Left ventricle myocardium inferior (tissue), 1 donor: ENCODE data around the gene WTAP. TPM values are rescaled to one million over a fixed set of nuclear protein-coding genes. Genes with fewer than 3 reads are reported as not detected.
A peak's percentile ranks its signal among the peaks of the same experiment; 100 is the strongest.
"Not testable (repeated sequence)": the region's sequence is repeated elsewhere in the genome, so short reads cannot be mapped to it uniquely, and the experiment has no call there.

Experiments used
- DNase-seq: peaks from one replicate; pipeline ENCODE4 v3.0.0-alpha.2; 2020
- H3K27ac ChIP-seq: fragments of 200-600 bp; replicated peaks from 2 replicates; pipeline ENCODE4 v1.8.0; 2021
- H3K27me3 ChIP-seq: fragments of 200-600 bp; 2 replicates; pipeline ENCODE4 v1.8.0; 2021; ENCODE audit warnings: low read depth
- H3K36me3 ChIP-seq: fragments of 200-600 bp; 2 replicates; pipeline ENCODE4 v1.8.0; 2021
- H3K4me1 ChIP-seq: fragments of 200-600 bp; 2 replicates; pipeline ENCODE4 v1.8.0; 2021
- H3K4me3 ChIP-seq: fragments of 200-600 bp; 2 replicates; pipeline ENCODE4 v1.8.0; 2021; ENCODE audit warnings: mild to moderate bottlenecking, moderate library complexity
- H3K9me3 ChIP-seq: fragments of 200-600 bp; replicated peaks from 2 replicates; pipeline ENCODE4 v1.8.0; 2021
- intact Hi-C: fragments of 100-400 bp; cut with micrococcal nuclease; formaldehyde crosslinking; loops from one replicate; pipeline ENCODE4 v1.11.0; 2022
- total RNA-seq: library from RNA; stranded (reverse); fragmentation: NEBNext Ultra II Directional; extraction: Animal tissue kit (Norgen Biotek cat#: 25700); gene quantifications from one replicate; pipeline ENCODE4 v1.2.1, GENCODE V29; 2021
- TF ChIP-seq, protein P1 (sequence below): fragments of 200-600 bp; IDR thresholded peaks from 2 replicates; pipeline ENCODE4 v1.8.0; 2021; ENCODE audit warnings: antibody characterized with exemption, mild to moderate bottlenecking, borderline replicate concordance
- donor health status: DM: no; HTN: yes; CAD: no; lungs with severe emphysema.

WTAP gene
- total RNA-seq, 1 donor from 2014 or later, result 47.5 TPM

DNA sequence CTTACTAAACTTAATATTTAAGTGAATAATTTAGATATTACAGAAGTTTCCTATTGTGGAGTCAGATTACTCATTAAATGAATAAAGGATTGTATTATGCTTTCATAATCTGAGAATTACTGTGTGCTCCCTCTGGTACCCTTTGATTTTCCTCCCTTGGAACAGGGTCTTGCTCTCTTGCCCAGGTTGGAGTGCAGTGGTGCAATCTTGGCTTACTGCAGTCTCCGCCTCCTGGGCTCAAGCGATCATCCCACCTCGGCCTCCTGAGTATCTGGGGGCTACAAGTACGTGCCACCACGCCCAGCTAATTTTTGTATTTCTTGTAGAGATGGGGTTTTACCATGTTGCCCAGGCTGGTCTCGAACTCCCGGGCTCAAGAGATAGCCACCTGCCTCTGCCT lies 9.6 kb downstream of the WTAP start:
- H3K36me3 ChIP-seq, result peaks cover 21% of the 10 kb centered on the region
- no peaks in the 10 kb centered on the region for H3K9me3 ChIP-seq
- intact Hi-C loops, result no loop called here
- H3K4me3 ChIP-seq, result no peak overlapping the region
- no peak for DNase-seq
- H3K27me3 ChIP-seq, result no peaks in the 10 kb centered on the region
- peaks cover 70% of the 10 kb centered on the region for H3K4me1 ChIP-seq
- H3K27ac ChIP-seq, result no peak overlapping the region
- TF ChIP-seq, protein P1, sequence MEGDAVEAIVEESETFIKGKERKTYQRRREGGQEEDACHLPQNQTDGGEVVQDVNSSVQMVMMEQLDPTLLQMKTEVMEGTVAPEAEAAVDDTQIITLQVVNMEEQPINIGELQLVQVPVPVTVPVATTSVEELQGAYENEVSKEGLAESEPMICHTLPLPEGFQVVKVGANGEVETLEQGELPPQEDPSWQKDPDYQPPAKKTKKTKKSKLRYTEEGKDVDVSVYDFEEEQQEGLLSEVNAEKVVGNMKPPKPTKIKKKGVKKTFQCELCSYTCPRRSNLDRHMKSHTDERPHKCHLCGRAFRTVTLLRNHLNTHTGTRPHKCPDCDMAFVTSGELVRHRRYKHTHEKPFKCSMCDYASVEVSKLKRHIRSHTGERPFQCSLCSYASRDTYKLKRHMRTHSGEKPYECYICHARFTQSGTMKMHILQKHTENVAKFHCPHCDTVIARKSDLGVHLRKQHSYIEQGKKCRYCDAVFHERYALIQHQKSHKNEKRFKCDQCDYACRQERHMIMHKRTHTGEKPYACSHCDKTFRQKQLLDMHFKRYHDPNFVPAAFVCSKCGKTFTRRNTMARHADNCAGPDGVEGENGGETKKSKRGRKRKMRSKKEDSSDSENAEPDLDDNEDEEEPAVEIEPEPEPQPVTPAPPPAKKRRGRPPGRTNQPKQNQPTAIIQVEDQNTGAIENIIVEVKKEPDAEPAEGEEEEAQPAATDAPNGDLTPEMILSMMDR, result no peak

DNA sequence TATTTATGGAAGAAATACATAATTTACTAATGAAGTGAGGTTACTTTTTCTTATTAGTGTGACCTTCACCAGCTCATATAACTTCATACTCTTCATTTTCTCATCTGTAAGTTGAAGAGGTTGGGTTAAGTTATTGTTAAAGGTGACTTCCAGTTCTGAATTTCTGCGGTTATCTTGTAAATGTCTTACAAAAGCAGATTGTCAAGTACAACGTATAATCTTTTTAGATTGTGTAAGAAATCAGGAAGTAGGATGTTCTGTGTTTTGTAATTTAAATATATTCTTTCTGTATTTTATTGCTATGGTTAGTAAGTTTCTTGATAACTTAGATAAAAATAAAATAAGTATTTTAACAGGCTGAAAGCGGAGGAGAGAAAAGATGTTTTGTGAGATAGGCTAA lies 12.0 kb downstream of the WTAP start:
- TF ChIP-seq, protein P1, result no peak
- Histone ChIP-seq H3K4me1 (peaks cover 47% of the 10 kb centered on the region), H3K9me3 (no peaks in the 10 kb centered on the region), H3K4me3 (no peak overlapping the region), H3K27ac (no peak overlapping the region), H3K27me3 (no peaks in the 10 kb centered on the region), H3K36me3 (peaks cover 45% of the 10 kb centered on the region)
- intact Hi-C loops, result no loop called here
- DNase-seq, result no peak

DNA sequence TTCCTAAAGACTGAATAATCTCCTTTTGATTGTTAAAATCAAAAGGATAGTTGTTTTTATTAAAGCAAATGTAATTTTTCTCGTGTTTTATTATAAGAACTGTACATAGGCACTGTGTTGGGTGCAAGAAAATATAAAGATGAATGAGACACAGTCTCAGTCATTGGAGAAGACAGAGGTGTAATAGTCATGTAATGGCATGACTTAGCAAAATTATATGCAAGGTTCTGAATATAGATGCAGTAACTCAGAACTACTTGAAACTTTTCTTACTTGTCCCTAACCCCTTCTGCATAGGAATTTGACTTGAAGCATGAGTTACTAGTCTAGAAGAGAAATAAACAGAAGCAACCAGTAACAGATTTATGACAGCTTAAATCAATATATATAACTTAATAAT lies 14.9 kb downstream of the WTAP start:
- peaks cover 45% of the 10 kb centered on the region for H3K4me1 ChIP-seq
- H3K9me3 ChIP-seq, result no peaks in the 10 kb centered on the region
- H3K36me3 ChIP-seq, result peaks cover 68% of the 10 kb centered on the region
- no peak for DNase-seq
- H3K27me3 ChIP-seq, result no peaks in the 10 kb centered on the region
- intact Hi-C loops, result no loop called here
- H3K4me3 ChIP-seq, result no peak overlapping the region
- H3K27ac ChIP-seq, result no peak overlapping the region
- TF ChIP-seq, protein P1, result no peak

DNA sequence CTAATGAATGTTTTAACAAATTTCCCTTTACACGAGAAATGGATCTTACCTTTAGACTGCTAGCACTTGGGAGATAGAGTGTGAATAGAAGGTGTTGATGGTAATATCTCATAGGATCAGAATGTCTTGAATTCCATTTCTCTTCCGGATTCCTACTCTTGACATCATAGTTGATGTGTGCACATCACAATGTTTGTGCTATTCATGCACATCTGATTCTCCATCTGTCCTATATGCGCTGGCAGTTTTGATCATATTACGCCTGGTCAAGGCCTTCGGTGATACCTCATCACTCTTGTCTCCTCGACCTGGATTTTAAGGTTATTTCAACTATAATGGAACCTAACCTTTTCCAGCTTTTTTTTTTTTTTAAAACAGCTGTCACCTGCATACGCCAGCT lies 17.8 kb downstream of the WTAP start:
- DNase-seq, result no peak
- H3K36me3 ChIP-seq, result peaks cover 97% of the 10 kb centered on the region
- intact Hi-C loops, result no loop called here
- no peaks in the 10 kb centered on the region for H3K9me3 ChIP-seq
- no peaks in the 10 kb centered on the region for H3K27me3 ChIP-seq
- TF ChIP-seq, protein P1, result no peak
- no peak overlapping the region for H3K4me3 ChIP-seq
- H3K27ac ChIP-seq, result peak overlapping the region; percentile 60
- peaks cover 37% of the 10 kb centered on the region for H3K4me1 ChIP-seq

DNA sequence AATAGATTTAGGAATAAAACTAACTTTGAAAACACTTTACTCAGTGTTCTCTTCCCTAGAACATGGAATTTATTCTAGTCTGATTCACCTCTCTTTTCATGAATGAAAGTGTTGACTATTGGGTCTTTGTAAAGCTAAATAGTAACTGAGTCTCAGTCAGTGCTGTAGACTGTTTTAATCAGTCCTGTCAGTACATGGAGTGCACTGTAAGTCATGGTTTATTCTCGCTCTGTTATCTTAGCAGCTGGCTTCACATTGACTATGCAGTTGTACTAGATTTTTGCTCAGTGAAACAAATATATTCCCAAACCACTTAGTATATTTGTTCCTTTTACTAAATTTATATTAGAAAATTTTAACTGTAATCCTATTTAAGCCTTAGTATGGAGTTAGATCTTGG lies 19.5 kb downstream of the WTAP start:
- Histone ChIP-seq H3K4me3 (no peak overlapping the region), H3K4me1 (peaks cover 37% of the 10 kb centered on the region), H3K36me3 (peaks cover 95% of the 10 kb centered on the region), H3K27ac (peak overlapping the region; percentile 60), H3K27me3 (no peaks in the 10 kb centered on the region), H3K9me3 (no peaks in the 10 kb centered on the region)
- TF ChIP-seq, protein P1, result no peak
- intact Hi-C loops, result no loop called here
- DNase-seq, result no peak

DNA sequence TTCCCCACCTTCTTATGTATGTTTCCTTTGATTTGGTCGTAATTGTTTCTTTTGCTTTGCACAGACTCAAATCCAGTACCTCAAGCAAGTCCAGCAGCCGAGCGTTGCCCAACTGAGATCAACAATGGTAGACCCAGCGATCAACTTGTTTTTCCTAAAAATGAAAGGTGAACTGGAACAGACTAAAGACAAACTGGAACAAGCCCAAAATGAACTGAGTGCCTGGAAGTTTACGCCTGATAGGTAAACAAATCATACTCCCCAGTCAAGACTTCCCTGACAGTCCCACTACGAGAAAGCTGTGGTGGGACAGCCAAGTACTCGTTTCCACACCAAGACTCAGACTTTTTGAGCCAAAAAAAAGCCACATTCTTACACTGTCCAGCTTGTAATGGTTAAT lies 20.8 kb downstream of the WTAP start:
- intact Hi-C loops, H3K9me3 ChIP-seq, DNase-seq, H3K27me3 ChIP-seq, H3K4me3 ChIP-seq, H3K27ac ChIP-seq: not testable (repeated sequence)
- peaks cover 37% of the 10 kb centered on the region for H3K4me1 ChIP-seq
- peaks cover 95% of the 10 kb centered on the region for H3K36me3 ChIP-seq
